ENCODE results near the gene SPATA46. TPM values are rescaled to one million over a fixed set of nuclear protein-coding genes. Genes with fewer than 3 reads are reported as not detected.

The SPATA46 gene
- polyA plus RNA-seq, 1 donor: 1.2 TPM

DNA sequence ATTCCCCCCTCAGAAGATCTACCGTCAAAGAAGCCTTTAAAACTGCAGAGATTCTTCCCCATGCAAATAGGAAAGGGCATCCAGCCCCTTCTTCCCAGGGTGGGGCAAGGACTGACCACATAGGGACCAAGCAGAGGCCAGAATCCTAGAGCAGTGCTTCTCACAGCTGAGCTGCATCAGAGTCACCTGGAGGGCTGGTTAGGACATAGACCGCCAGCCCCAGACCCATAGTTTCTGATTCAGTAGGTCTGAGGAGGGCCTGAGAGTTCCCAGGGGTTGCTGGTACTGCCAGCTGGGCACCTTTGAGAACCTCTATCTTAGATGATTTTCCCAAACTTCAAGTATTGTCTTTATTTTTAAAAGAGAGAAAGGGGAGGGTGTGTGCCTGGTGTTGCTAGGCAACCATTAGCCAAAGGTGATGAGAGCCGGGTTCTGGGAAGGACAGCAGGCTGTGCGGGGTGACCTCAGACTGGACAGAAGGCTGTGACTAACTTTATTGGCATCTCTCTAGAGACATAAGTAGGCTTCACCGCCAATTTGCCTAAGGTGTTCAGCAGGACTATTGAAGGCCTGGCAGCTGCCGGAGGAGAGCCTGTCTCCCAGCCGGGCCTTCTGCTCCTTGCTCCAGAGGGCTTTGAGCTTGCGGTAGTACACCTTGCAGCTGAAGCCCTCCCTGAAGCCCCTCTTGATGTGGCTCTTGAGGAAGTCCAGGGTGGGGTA, 3.0 kb downstream of the SPATA46 start:
- DNase-seq: no peak
- H3K27me3 ChIP-seq (ENCODE audit: control insufficient read depth, insufficient read depth, low read length): no peaks in the 10 kb centered on the region
- no peaks in the 10 kb centered on the region for H3K36me3 ChIP-seq (ENCODE audit: control insufficient read depth, insufficient read depth, low read length)
- no peaks in the 10 kb centered on the region for H3K4me1 ChIP-seq (ENCODE audit: control insufficient read depth, insufficient read depth, low read length)
- H3K27ac ChIP-seq (ENCODE audit: low read length): no peak overlapping the region
- no peak overlapping the region for H3K4me3 ChIP-seq (ENCODE audit: low read length)
- no CpG with 5 or more reads among the region's 8 CpGs for WGBS (ENCODE audit: insufficient coverage, low lambda C conversion rate)
- H3K9me3 ChIP-seq (ENCODE audit: control insufficient read depth, low read depth, low read length): no peaks in the 10 kb centered on the region

DNA sequence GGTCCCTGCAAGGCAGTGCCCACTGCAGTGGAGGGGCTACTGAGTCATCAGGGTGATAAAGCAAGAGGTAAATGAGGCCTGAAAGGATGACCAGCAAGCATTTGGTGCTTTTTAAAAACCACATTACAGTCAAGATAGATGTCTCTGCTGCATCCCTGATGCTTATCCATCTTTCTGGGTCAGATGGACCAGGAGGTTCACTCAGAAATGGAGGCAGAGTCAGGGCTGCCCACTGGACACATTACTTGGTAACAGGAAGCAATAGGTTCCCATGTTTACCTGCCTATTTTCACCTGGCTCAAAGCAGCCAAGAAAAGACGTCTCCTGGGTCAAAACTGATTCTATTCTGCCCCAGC, 3.6 kb downstream of the SPATA46 start:
- Histone ChIP-seq H3K27me3 (ENCODE audit: control insufficient read depth, insufficient read depth, low read length) (no peaks in the 10 kb centered on the region), H3K27ac (ENCODE audit: low read length) (no peak overlapping the region), H3K4me1 (ENCODE audit: control insufficient read depth, insufficient read depth, low read length) (no peaks in the 10 kb centered on the region), H3K36me3 (ENCODE audit: control insufficient read depth, insufficient read depth, low read length) (no peaks in the 10 kb centered on the region), H3K9me3 (ENCODE audit: control insufficient read depth, low read depth, low read length) (no peaks in the 10 kb centered on the region), H3K4me3 (ENCODE audit: low read length) (no peak overlapping the region)
- no peak for DNase-seq
- WGBS (ENCODE audit: insufficient coverage, low lambda C conversion rate): no CpG with 5 or more reads among the region's 1 CpG

DNA sequence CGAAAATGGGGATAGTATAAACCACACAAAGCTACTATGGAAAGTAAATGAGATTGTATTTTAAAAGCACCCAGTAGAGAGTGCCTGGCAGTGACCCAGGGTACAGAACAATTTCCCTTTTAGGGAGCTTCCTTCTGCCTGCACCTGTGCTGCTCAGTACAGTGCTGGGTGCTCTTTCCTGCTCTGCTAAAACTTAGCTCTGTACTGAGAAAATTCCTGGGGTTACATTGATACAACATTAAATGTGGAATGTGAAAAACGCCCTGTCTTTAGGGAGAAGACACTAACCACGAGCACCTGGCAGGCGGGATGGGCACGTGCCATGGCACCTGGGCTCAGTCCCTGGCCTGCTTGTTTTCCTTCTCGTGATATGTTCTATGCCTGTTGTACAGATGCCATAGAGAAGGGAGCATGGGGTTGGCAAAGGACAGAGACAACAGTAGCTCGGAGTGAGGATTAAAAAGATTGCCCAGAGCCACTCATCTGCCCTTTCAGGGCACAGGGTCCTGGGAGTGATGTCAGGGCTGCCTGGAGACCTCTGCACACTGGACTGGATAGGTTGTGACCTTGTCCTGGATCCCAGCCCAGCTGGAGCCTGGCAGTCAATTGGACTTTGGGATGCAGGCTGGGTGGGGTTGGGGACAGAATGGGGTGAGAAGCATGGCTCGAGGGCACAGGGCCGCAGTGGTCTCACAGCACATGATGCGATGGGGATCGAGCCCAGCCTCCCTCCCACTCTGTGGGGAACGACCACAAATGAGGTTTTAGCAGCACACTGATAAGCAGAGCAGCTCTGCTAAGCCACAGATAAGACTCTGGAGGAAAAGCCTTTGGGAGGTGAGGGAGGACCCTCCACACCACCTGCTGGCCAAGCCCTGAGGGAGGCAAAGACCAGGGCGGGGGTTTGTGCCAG, 4.2 kb downstream of the SPATA46 start:
- no peaks in the 10 kb centered on the region for H3K27me3 ChIP-seq (ENCODE audit: control insufficient read depth, insufficient read depth, low read length)
- no CpG with 5 or more reads among the region's 13 CpGs for WGBS (ENCODE audit: insufficient coverage, low lambda C conversion rate)
- no peak overlapping the region for H3K4me3 ChIP-seq (ENCODE audit: low read length)
- H3K36me3 ChIP-seq (ENCODE audit: control insufficient read depth, insufficient read depth, low read length): no peaks in the 10 kb centered on the region
- no peaks in the 10 kb centered on the region for H3K9me3 ChIP-seq (ENCODE audit: control insufficient read depth, low read depth, low read length)
- DNase-seq: no peak
- no peaks in the 10 kb centered on the region for H3K4me1 ChIP-seq (ENCODE audit: control insufficient read depth, insufficient read depth, low read length)
- H3K27ac ChIP-seq (ENCODE audit: low read length): no peak overlapping the region

DNA sequence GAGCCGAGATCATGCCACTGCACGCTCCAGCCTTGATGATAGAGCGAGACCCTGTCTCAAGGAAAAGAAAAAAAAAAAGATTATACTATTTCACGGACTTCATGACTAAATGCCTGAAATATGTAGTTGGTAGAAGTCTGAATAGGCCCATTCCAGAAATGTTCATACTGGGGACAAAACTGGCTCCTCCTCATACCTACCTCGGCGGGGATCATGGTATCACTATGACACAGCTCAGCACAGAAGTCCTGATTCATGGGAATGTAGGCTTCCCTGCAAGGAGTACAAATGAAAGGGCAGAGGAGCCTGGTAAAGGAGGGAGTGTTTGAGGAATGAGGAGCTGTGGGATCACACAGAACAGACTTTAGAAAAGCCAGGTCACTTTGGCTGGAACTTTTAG, 5.0 kb downstream of the SPATA46 start:
- Histone ChIP-seq H3K27ac (ENCODE audit: low read length) (no peak overlapping the region), H3K4me1 (ENCODE audit: control insufficient read depth, insufficient read depth, low read length) (no peaks in the 10 kb centered on the region), H3K27me3 (ENCODE audit: control insufficient read depth, insufficient read depth, low read length) (no peaks in the 10 kb centered on the region), H3K9me3 (ENCODE audit: control insufficient read depth, low read depth, low read length) (peaks cover 5% of the 10 kb centered on the region), H3K4me3 (ENCODE audit: low read length) (no peak overlapping the region), H3K36me3 (ENCODE audit: control insufficient read depth, insufficient read depth, low read length) (peaks cover 3% of the 10 kb centered on the region)
- WGBS (ENCODE audit: insufficient coverage, low lambda C conversion rate): no CpG with 5 or more reads among the region's 6 CpGs
- DNase-seq: no peak

DNA sequence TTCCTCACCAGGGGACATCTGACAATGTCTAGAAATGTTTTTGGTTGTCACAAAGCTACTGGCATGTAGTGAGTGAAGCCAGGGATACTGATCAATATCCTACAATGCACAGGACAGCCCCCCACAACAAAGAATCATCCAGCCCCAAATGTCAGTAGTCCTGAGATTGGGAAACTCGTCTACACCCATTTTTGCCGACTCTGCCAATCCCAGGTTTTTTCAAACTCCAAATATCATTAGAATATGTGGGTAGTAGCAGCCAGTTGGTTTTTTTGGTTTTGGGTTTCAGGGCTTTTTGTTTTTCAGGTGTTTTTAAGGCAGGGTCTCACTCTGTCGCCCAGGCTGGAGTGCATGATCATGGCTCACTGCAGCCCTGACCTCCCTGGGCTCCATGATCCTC, 5.9 kb downstream of the SPATA46 start:
- Histone ChIP-seq H3K27me3 (ENCODE audit: control insufficient read depth, insufficient read depth, low read length) (no peaks in the 10 kb centered on the region), H3K27ac (ENCODE audit: low read length) (no peak overlapping the region), H3K9me3 (ENCODE audit: control insufficient read depth, low read depth, low read length) (peaks cover 5% of the 10 kb centered on the region), H3K36me3 (ENCODE audit: control insufficient read depth, insufficient read depth, low read length) (peaks cover 3% of the 10 kb centered on the region), H3K4me3 (ENCODE audit: low read length) (no peak overlapping the region), H3K4me1 (ENCODE audit: control insufficient read depth, insufficient read depth, low read length) (peaks cover 6% of the 10 kb centered on the region)
- WGBS (ENCODE audit: insufficient coverage, low lambda C conversion rate): no CpG with 5 or more reads among the region's 3 CpGs
- DNase-seq: no peak

DNA sequence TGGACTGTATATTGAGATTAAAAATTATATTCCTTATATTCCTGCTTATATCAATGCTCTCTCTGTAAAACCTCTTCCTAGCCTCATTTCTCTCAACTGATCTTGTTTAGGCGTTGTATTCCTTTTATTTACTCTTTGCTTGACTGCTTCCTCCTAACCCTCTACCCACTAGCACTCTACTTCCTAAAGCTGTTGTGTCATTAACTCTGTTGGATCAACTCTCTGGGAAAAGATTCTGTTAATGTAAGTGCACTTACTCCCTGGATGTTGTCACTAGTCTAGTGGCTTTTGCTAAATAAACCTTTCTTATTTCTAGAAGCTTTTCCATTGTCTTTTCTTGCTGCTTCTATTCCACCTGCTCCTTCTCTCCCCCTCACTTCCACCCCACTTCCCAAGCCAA, 6.5 kb downstream of the SPATA46 start:
- Histone ChIP-seq H3K4me3 (ENCODE audit: low read length) (no peak overlapping the region), H3K4me1 (ENCODE audit: control insufficient read depth, insufficient read depth, low read length) (peaks cover 9% of the 10 kb centered on the region), H3K27me3 (ENCODE audit: control insufficient read depth, insufficient read depth, low read length) (no peaks in the 10 kb centered on the region), H3K27ac (ENCODE audit: low read length) (no peak overlapping the region), H3K9me3 (ENCODE audit: control insufficient read depth, low read depth, low read length) (peaks cover 5% of the 10 kb centered on the region), H3K36me3 (ENCODE audit: control insufficient read depth, insufficient read depth, low read length) (peaks cover 3% of the 10 kb centered on the region)
- WGBS (ENCODE audit: insufficient coverage, low lambda C conversion rate): 100% methylated on average over 1 of the region's 1 CpG
- DNase-seq: no peak

DNA sequence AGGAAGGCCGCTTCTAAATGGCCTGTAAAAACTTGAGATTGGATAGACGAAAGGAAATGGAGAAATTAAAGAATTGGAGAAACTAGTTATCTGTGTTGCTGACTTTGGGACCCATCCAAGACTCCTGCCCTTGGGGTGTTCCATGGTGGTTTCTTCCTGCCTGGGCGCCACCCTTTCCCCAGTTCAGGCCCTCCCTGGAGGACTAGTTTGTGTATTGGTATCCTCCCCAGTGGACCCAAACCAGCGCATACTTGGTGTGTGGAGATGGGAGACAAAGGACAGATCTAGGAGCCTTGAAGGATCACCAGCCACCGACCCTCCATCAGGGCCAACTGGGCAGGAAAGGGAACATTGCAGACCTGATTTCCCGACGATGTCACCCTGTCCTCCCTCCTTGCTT, 7.1 kb downstream of the SPATA46 start:
- Histone ChIP-seq H3K4me3 (ENCODE audit: low read length) (no peak overlapping the region), H3K9me3 (ENCODE audit: control insufficient read depth, low read depth, low read length) (peaks cover 5% of the 10 kb centered on the region), H3K27me3 (ENCODE audit: control insufficient read depth, insufficient read depth, low read length) (no peaks in the 10 kb centered on the region), H3K27ac (ENCODE audit: low read length) (no peak overlapping the region), H3K36me3 (ENCODE audit: control insufficient read depth, insufficient read depth, low read length) (peaks cover 3% of the 10 kb centered on the region), H3K4me1 (ENCODE audit: control insufficient read depth, insufficient read depth, low read length) (peaks cover 10% of the 10 kb centered on the region)
- DNase-seq: no peak
- WGBS (ENCODE audit: insufficient coverage, low lambda C conversion rate): no CpG with 5 or more reads among the region's 7 CpGs

DNA sequence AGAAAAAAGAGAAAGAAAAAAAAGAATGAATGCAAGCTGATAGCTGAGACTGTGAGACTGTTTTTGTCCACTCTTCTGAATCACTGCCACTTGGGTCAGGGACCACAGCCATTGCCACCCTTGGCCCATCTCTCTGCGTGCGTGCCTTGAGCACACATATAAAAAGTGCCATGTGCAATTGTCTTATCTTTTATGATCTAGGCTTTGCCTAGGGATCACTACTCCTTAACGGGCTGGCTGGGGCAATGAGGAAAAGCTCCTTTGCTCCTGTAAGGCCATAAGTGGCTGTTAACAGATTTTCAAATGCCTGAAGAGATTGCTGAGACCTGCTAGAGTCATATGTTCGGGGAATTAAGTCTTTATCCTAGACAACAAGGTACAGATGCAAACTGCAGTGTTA, 8.2 kb downstream of the SPATA46 start:
- Histone ChIP-seq H3K4me3 (ENCODE audit: low read length) (no peak overlapping the region), H3K36me3 (ENCODE audit: control insufficient read depth, insufficient read depth, low read length) (peaks cover 3% of the 10 kb centered on the region), H3K4me1 (ENCODE audit: control insufficient read depth, insufficient read depth, low read length) (peaks cover 10% of the 10 kb centered on the region), H3K9me3 (ENCODE audit: control insufficient read depth, low read depth, low read length) (peaks cover 5% of the 10 kb centered on the region), H3K27ac (ENCODE audit: low read length) (no peak overlapping the region), H3K27me3 (ENCODE audit: control insufficient read depth, insufficient read depth, low read length) (no peaks in the 10 kb centered on the region)
- no peak for DNase-seq
- no CpG with 5 or more reads among the region's 4 CpGs for WGBS (ENCODE audit: insufficient coverage, low lambda C conversion rate)

DNA sequence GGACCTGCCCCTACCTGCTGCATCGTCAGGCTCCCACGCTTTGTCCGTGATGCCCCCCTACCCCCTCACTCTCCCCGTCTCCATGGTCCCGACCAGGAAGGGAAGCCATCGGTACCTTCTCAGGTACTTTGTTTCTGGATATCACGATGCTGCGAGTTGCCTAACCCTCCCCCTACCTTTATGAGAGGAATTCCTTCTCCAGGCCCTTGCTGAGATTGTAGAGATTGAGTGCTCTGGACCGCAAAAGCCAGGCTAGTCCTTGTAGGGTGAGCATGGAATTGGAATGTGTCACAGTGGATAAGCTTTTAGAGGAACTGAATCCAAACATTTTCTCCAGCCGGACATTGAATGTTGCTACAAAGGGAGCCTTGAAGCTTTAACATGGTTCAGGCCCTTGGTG, 8.9 kb downstream of the SPATA46 start:
- WGBS (ENCODE audit: insufficient coverage, low lambda C conversion rate): 88% methylated on average over 3 of the region's 10 CpGs
- Histone ChIP-seq H3K4me3 (ENCODE audit: low read length) (no peak overlapping the region), H3K4me1 (ENCODE audit: control insufficient read depth, insufficient read depth, low read length) (peaks cover 10% of the 10 kb centered on the region), H3K36me3 (ENCODE audit: control insufficient read depth, insufficient read depth, low read length) (peaks cover 3% of the 10 kb centered on the region), H3K27ac (ENCODE audit: low read length) (no peak overlapping the region), H3K27me3 (ENCODE audit: control insufficient read depth, insufficient read depth, low read length) (no peaks in the 10 kb centered on the region), H3K9me3 (ENCODE audit: control insufficient read depth, low read depth, low read length) (peaks cover 5% of the 10 kb centered on the region)
- no peak for DNase-seq

DNA sequence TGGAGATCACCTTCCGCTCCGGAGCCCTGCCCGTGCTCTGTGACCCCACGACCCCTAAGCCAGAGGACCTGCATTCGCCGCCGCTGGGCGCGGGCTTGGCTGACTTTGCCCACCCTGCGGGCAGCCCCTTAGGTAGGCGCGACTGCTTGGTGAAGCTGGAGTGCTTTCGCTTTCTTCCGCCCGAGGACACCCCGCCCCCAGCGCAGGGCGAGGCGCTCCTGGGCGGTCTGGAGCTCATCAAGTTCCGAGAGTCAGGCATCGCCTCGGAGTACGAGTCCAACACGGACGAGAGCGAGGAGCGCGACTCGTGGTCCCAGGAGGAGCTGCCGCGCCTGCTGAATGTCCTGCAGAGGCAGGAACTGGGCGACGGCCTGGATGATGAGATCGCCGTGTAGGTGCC, 9.6 kb downstream of the SPATA46 start:
- H3K27me3 ChIP-seq (ENCODE audit: control insufficient read depth, insufficient read depth, low read length): no peaks in the 10 kb centered on the region
- no peak overlapping the region for H3K27ac ChIP-seq (ENCODE audit: low read length)
- H3K36me3 ChIP-seq (ENCODE audit: control insufficient read depth, insufficient read depth, low read length): peaks cover 3% of the 10 kb centered on the region
- H3K4me3 ChIP-seq (ENCODE audit: low read length): peak overlapping the region; percentile 14
- H3K9me3 ChIP-seq (ENCODE audit: control insufficient read depth, low read depth, low read length): peaks cover 5% of the 10 kb centered on the region
- 95% methylated on average over 4 of the region's 36 CpGs for WGBS (ENCODE audit: insufficient coverage, low lambda C conversion rate)
- no peak for DNase-seq
- H3K4me1 ChIP-seq (ENCODE audit: control insufficient read depth, insufficient read depth, low read length): peaks cover 10% of the 10 kb centered on the region

Data from large intestine (tissue), 3 donors.